ENCODE measurements around the gene ATP8A2. TPM values are rescaled to one million over a fixed set of nuclear protein-coding genes. Genes with fewer than 3 reads are reported as not detected.

Gene ATP8A2
- total RNA-seq, 4 donors from 2014 or later: 0.13 to 0.29 (median 0.24) TPM

- H3K27ac ChIP-seq: no peak overlapping the region
- DNase-seq: no peak
- H3K9me3 ChIP-seq: no peaks in the 10 kb centered on the region
- no peak overlapping the region for H3K4me3 ChIP-seq (replicated peaks in 1 of 3)
- WGBS, 2 donors: 82 to 88% methylated on average over 12 of the region's 12 CpGs
- H3K4me1 ChIP-seq: no peaks in the 10 kb centered on the region
- H3K36me3 ChIP-seq: no peaks in the 10 kb centered on the region
- no peaks in the 10 kb centered on the region for H3K27me3 ChIP-seq
- no peak for TF ChIP-seq POLR2A (IDR thresholded peaks at IDR 0.05)
- intact Hi-C loops (cut with DNase I): no loop called here
These were observed 216.7 kb downstream of the ATP8A2 start for GRCh38 chr13:25588336-25589060.

DNA sequence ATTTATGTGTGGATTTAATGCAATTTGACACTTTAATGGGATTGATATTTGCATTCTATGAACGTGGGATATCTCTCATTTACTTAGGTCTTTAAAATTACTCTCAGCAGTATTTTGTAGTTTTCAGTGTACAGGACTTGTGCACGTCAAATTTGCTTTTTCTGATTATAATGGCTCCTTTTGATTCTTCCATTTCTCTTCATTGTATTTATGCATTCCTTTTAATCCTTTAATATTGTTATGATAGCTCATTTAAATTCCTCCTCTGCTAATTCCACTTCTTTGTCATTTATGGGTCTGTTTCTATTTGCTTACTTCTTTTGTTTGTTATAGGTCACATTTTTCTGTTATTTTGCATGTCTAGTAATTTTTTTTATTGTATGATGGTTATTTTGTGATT is 226.6 kb downstream of the ATP8A2 start:
- WGBS, 2 donors: 80 to 85% methylated on average over 2 of the region's 2 CpGs

GRCh38 chr13:25602176-25602575 is 230.4 kb downstream of the ATP8A2 start:
- H3K9me3 ChIP-seq: no peaks in the 10 kb centered on the region
- no peak for TF ChIP-seq POLR2A (IDR thresholded peaks at IDR 0.05)
- TF ChIP-seq, protein P1, sequence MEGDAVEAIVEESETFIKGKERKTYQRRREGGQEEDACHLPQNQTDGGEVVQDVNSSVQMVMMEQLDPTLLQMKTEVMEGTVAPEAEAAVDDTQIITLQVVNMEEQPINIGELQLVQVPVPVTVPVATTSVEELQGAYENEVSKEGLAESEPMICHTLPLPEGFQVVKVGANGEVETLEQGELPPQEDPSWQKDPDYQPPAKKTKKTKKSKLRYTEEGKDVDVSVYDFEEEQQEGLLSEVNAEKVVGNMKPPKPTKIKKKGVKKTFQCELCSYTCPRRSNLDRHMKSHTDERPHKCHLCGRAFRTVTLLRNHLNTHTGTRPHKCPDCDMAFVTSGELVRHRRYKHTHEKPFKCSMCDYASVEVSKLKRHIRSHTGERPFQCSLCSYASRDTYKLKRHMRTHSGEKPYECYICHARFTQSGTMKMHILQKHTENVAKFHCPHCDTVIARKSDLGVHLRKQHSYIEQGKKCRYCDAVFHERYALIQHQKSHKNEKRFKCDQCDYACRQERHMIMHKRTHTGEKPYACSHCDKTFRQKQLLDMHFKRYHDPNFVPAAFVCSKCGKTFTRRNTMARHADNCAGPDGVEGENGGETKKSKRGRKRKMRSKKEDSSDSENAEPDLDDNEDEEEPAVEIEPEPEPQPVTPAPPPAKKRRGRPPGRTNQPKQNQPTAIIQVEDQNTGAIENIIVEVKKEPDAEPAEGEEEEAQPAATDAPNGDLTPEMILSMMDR (IDR thresholded peaks at IDR 0.05): no peak
- 66 to 72% methylated on average over 2 of the region's 2 CpGs for WGBS, 2 donors
- no peak for DNase-seq
- no peaks in the 10 kb centered on the region for H3K4me1 ChIP-seq
- intact Hi-C loops (cut with DNase I): no loop called here
- no peaks in the 10 kb centered on the region for H3K36me3 ChIP-seq
- H3K27me3 ChIP-seq: no peaks in the 10 kb centered on the region
- H3K4me3 ChIP-seq (replicated peaks in 1 of 3): no peak overlapping the region
- no peak overlapping the region for H3K27ac ChIP-seq

More for the DNA sequence above, 226.6 kb downstream of the ATP8A2 start:
- no peaks in the 10 kb centered on the region for H3K27me3 ChIP-seq
- H3K36me3 ChIP-seq: no peaks in the 10 kb centered on the region
- H3K4me1 ChIP-seq: no peaks in the 10 kb centered on the region
- no peak overlapping the region for H3K4me3 ChIP-seq (replicated peaks in 1 of 3)
- no peak for DNase-seq
- no peak overlapping the region for H3K27ac ChIP-seq
- intact Hi-C loops (cut with DNase I): no loop called here
- no peaks in the 10 kb centered on the region for H3K9me3 ChIP-seq
- TF ChIP-seq, protein P1 (IDR thresholded peaks at IDR 0.05): no peak
- no peak for TF ChIP-seq POLR2A (IDR thresholded peaks at IDR 0.05)

GRCh38 chr13:25604106-25604505 is 232.3 kb downstream of the ATP8A2 start:
- Histone ChIP-seq H3K4me3 (replicated peaks in 1 of 3) (no peak overlapping the region), H3K27ac (no peak overlapping the region), H3K36me3 (no peaks in the 10 kb centered on the region), H3K9me3 (no peaks in the 10 kb centered on the region), H3K27me3 (no peaks in the 10 kb centered on the region), H3K4me1 (no peaks in the 10 kb centered on the region)
- 66 to 76% methylated on average over 1 of the region's 1 CpG for whole genome bisulfite sequencing, 2 donors
- TF ChIP-seq, protein P1 (IDR thresholded peaks at IDR 0.05): no peak
- TF ChIP-seq POLR2A (IDR thresholded peaks at IDR 0.05): no peak
- no peak for DNase-seq
- intact Hi-C loops (cut with DNase I): no loop called here

GRCh38 chr13:25607096-25607495 is 235.3 kb downstream of the ATP8A2 start:
- Histone ChIP-seq H3K9me3 (no peaks in the 10 kb centered on the region), H3K27me3 (no peaks in the 10 kb centered on the region), H3K27ac (no peak overlapping the region), H3K4me1 (no peaks in the 10 kb centered on the region), H3K4me3 (replicated peaks in 1 of 3) (no peak overlapping the region), H3K36me3 (no peaks in the 10 kb centered on the region)
- TF ChIP-seq, protein P1 (IDR thresholded peaks at IDR 0.05): no peak
- no peak for TF ChIP-seq POLR2A (IDR thresholded peaks at IDR 0.05)
- WGBS, 2 donors: 83 to 89% methylated on average over 7 of the region's 7 CpGs
- DNase-seq: no peak
- intact Hi-C loops (cut with DNase I): no loop called here
